Activated B cell treated with CpG ODN at 0.5 μM for 24 hours (primary cell): ENCODE results near the gene FAM3B. TPM values are rescaled to one million over a fixed set of nuclear protein-coding genes. Genes with fewer than 3 reads are reported as not detected.

ENCODE experiments used
- ATAC-seq: fragments of 200-7000 bp; cut with Tn5 transposase; one replicate; pipeline ENCODE4 v1.10.0; 2021; ENCODE audit warnings: low read depth, mild to moderate bottlenecking, moderate library complexity
- CTCF ChIA-PET: fragments of 350-600 bp; sonication (Branson Sonifier 250); formaldehyde crosslinking; loops from one replicate; lab custom pipeline; 2021; ENCODE audit warnings: antibody characterized with exemption; lab: Charles Lee
- POLR2A ChIA-PET: fragments of 350-600 bp; sonication (Branson Sonifier 250); formaldehyde crosslinking; loops from one replicate; lab custom pipeline; 2021; ENCODE audit warnings: antibody characterized with exemption; lab: Charles Lee
- DNase-seq: peaks from one replicate; pipeline ENCODE4 v3.0.0; 2022
- H3K27ac Mint-ChIP-seq: one replicate; pipeline ENCODE4 v1.8.0; 2020; ENCODE audit warnings: mixed read lengths
- H3K27me3 Mint-ChIP-seq: one replicate; pipeline ENCODE4 v1.8.0; 2021; ENCODE audit warnings: mixed read lengths
- H3K36me3 Mint-ChIP-seq: one replicate; pipeline ENCODE4 v1.8.0; 2021; ENCODE audit warnings: low read depth, mixed read lengths
- H3K4me1 Mint-ChIP-seq: one replicate; pipeline ENCODE4 v1.8.0; 2021; ENCODE audit warnings: mixed read lengths
- H3K4me3 Mint-ChIP-seq: one replicate; pipeline ENCODE4 v1.8.0; 2020; ENCODE audit warnings: mild to moderate bottlenecking, mixed read lengths
- H3K9me3 Mint-ChIP-seq: one replicate; pipeline ENCODE4 v1.8.0; 2020; ENCODE audit warnings: mixed read lengths
- CTCF ChIP-seq: fragments of 200-600 bp; IDR thresholded peaks from one replicate; pipeline ENCODE4 v1.8.0; 2022; ENCODE audit warnings: antibody characterized with exemption, mild to moderate bottlenecking
- intact Hi-C: fragments of 100-400 bp; cut with micrococcal nuclease; formaldehyde crosslinking; loops from one replicate; pipeline ENCODE4 v1.15.1; 2024
- total RNA-seq: library from RNA; stranded (reverse); gene quantifications from 2 replicates; pipeline ENCODE4 v1.2.3, GENCODE V29; 2022

Gene FAM3B
- total RNA-seq, 1 donor from 2014 or later = not detected

GRCh38 chr21:41387042-41387819 lies 70.6 kb downstream of the FAM3B start:
- H3K36me3 Mint-ChIP-seq = peaks cover 58% of the 10 kb centered on the region
- no peak for TF ChIP-seq CTCF
- DNase-seq (no peak), ATAC-seq (no peak)
- intact Hi-C loops = no loop called here
- no peaks in the 10 kb centered on the region for H3K4me1 Mint-ChIP-seq
- ChIA-PET POLR2A (no interaction called here), CTCF (interaction anchor here (1.4 kb wide), 1 partner anchor 104 kb away, joined by 3 read pairs; no protein-coding TSS in a partner anchor)
- no peak overlapping the region for H3K4me3 Mint-ChIP-seq
- no peak overlapping the region for H3K27ac Mint-ChIP-seq
- H3K27me3 Mint-ChIP-seq = no peaks in the 10 kb centered on the region
- no peaks in the 10 kb centered on the region for H3K9me3 Mint-ChIP-seq

DNA sequence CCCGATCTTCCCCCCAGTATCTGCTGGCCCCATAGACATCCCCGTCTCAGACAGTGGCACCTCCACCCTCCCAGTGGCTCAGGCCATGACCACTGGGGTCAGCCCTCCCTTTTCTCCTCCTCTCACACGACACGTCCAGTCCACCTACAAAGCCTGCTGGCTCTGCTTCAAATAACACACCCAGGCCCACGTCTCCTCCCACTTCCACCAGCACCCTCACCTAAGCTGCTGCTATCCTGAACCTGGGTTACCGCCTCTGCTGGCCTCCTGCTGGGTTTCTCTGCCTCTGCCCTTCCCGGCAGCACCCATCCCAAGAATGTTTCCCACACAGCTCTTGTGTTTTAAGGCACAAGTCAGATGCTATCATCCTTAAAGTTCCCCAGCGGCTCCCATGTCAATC lies 71.2 kb downstream of the FAM3B start:
- ATAC-seq = no peak
- peaks cover 54% of the 10 kb centered on the region for H3K36me3 Mint-ChIP-seq

GRCh38 chr21:41388259-41388658 lies 71.7 kb downstream of the FAM3B start:
- no peak for DNase-seq

More for the DNA sequence above, 71.2 kb downstream of the FAM3B start:
- Mint-ChIP-seq H3K9me3 (no peaks in the 10 kb centered on the region), H3K4me1 (no peaks in the 10 kb centered on the region), H3K27ac (no peak overlapping the region), H3K27me3 (no peaks in the 10 kb centered on the region), H3K4me3 (no peak overlapping the region)
- no peak for DNase-seq
- TF ChIP-seq CTCF = no peak
- POLR2A ChIA-PET = no interaction called here
- intact Hi-C loops = no loop called here
- CTCF ChIA-PET = interaction anchor here (1.4 kb wide), 1 partner anchor 105 kb away, joined by 3 read pairs; no protein-coding TSS in a partner anchor

DNA sequence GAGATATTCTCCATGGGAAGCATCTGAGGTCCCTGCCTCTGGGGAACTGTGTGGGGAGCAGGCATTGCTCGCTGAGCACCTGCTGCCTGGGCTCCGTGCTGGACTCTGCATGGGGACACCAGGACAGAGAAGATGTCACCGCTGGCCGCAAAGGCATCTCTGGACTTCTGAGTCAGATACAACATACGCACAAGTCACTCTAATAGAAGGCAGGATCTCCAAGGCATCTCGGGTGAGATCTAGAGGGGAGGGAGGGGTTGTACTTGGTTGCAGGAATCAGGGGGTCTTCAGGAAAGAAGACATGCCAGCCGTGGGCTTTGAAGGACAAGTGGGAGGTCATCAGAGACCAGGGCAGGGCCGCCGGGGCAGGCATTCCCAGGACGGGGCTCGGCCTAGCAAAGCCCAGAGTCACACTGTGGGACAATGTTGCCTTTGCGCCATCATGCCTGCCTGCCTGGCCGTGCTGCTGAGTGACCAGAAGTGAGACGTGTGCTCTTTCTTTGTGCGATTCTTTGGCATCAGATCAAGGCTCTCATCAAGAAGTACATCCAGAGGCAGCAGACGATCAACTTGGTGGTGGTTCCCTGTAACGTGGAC lies 73.5 kb downstream of the FAM3B start:
- H3K9me3 Mint-ChIP-seq = no peaks in the 10 kb centered on the region
- CTCF ChIA-PET = no interaction called here
- DNase-seq (no peak), ATAC-seq (no peak)
- no peak for TF ChIP-seq CTCF
- intact Hi-C loops = no loop called here
- no peaks in the 10 kb centered on the region for H3K27me3 Mint-ChIP-seq
- POLR2A ChIA-PET = no interaction called here
- H3K4me1 Mint-ChIP-seq = no peaks in the 10 kb centered on the region
- no peak overlapping the region for H3K27ac Mint-ChIP-seq
- H3K4me3 Mint-ChIP-seq = no peak overlapping the region
- H3K36me3 Mint-ChIP-seq = peaks cover 63% of the 10 kb centered on the region

More at GRCh38 chr21:41388259-41388658, 71.7 kb downstream of the FAM3B start:
- POLR2A ChIA-PET = no interaction called here
- H3K36me3 Mint-ChIP-seq = peaks cover 54% of the 10 kb centered on the region
- CTCF ChIA-PET = no interaction called here
- no peak for ATAC-seq
- no peak overlapping the region for H3K4me3 Mint-ChIP-seq
- H3K27ac Mint-ChIP-seq = no peak overlapping the region
- no peaks in the 10 kb centered on the region for H3K9me3 Mint-ChIP-seq
- intact Hi-C loops = no loop called here
- TF ChIP-seq CTCF = no peak
- H3K27me3 Mint-ChIP-seq = no peaks in the 10 kb centered on the region
- no peaks in the 10 kb centered on the region for H3K4me1 Mint-ChIP-seq

DNA sequence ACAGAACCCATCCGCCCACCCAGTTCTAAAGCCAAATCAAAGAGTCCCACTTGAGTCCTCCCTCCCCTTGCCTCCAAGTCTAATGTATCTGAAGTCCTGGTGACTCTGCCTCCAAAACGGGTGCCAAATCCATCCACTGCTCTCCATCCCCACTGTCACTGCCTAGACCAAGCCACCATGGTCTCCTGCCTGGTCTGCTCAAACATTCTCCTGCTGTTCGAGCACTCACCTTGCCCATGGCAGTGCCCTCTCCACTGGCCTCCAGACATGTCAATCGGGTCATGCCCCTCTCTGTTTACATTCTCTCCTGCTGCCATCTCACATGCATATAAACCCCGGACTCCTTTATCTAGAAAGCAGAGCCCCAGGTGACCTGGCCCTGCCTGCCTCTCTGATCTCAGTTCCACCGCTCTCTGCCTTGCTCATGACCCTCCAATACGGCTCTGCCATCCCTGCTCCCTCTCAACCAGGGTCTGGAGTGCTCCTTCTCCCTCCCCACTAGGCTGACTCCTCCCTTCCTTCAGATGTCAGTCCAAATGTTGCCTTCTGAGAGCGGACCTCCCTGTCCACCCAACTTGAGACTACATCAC lies 77.4 kb downstream of the FAM3B start:
- peaks cover 64% of the 10 kb centered on the region for H3K36me3 Mint-ChIP-seq
- TF ChIP-seq CTCF = no peak
- no peak for DNase-seq
- ATAC-seq = no peak
- peaks cover 17% of the 10 kb centered on the region for H3K4me1 Mint-ChIP-seq
- ChIA-PET POLR2A (no interaction called here), CTCF (no interaction called here)
- no peak overlapping the region for H3K4me3 Mint-ChIP-seq
- no peak overlapping the region for H3K27ac Mint-ChIP-seq
- no peaks in the 10 kb centered on the region for H3K27me3 Mint-ChIP-seq
- intact Hi-C loops = no loop called here
- no peaks in the 10 kb centered on the region for H3K9me3 Mint-ChIP-seq
